ENCODE results near the gene DYNLL2.
A peak's percentile ranks its signal among the peaks of the same experiment; 100 is the strongest.
"Not testable (repeated sequence)": the region's sequence is repeated elsewhere in the genome, so short reads cannot be mapped to it uniquely, and the experiment has no call there.

Gene DYNLL2

DNA sequence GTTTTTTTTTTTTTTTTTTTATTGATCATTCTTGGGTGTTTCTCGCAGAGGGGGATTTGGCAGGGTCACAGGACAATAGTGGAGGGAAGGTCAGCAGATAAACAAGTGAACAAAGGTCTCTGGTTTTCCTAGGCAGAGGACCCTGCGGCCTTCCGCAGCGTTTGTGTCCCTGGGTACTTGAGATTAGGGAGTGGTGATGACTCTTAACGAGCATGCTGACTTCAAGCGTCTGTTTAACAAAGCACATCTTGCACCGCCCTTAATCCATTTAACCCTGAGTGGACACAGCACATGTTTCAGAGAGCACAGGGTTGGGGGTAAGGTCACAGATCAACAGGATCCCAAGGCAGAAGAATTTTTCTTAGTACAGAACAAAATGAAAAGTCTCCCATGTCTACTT is 10.0 kb upstream of the DYNLL2 start:
- DNase-seq (ENCODE audit: low spot score): not testable (repeated sequence)

DNA sequence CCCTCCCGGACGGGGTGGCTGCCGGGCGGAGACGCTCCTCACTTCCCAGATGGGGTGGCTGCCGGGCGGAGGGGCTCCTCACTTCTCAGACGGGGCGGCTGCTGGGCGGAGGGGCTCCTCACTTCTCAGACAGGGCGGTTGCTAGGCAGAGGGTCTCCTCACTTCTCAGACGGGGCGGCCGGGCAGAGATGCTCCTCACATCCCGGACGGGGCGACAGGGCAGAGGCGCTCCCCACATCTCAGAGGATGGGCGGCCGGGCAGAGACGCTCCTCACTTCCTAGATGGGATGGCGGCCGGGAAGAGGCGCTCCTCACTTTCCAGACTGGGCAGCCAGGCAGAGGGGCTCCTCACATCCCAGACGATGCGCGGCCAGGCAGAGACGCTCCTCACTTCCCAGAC is 8.8 kb upstream of the DYNLL2 start:
- not testable (repeated sequence) for DNase-seq (ENCODE audit: low spot score)

DNA sequence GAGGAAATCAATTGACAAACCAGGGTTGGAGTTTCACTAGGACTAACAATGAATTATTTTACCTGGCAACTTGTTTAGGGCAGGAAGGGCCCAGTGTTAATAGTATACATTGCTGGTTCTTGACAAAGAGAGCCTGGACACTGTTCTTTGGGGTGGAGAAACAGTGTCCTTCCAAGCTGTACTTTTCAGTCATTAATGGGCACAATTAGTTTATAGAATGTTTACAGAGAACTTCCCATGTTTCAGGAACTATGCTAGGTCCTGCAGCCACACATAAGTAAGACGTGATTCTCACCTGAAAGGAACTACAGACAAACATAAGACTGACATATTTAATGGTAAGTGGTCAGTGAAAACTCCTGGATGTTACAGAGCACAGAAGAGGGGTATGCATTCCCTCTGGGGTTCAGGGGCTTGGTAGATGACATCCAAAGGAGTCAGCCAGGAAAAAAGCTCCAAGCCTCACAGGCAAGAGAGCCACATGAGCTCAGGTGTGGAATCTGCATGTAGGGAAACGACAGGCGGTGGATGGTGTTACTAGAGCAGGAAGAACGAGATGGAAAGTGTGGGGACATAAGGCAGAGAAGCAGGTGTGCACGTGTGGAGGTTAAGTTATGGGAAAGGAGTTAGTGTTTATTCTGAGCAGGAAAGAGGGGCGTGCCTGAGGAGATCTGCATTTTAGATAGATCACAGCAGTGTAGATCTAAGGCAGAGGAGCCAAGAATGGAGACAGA is 3.8 kb upstream of the DYNLL2 start:
- no peak for DNase-seq (ENCODE audit: low spot score)

DNA sequence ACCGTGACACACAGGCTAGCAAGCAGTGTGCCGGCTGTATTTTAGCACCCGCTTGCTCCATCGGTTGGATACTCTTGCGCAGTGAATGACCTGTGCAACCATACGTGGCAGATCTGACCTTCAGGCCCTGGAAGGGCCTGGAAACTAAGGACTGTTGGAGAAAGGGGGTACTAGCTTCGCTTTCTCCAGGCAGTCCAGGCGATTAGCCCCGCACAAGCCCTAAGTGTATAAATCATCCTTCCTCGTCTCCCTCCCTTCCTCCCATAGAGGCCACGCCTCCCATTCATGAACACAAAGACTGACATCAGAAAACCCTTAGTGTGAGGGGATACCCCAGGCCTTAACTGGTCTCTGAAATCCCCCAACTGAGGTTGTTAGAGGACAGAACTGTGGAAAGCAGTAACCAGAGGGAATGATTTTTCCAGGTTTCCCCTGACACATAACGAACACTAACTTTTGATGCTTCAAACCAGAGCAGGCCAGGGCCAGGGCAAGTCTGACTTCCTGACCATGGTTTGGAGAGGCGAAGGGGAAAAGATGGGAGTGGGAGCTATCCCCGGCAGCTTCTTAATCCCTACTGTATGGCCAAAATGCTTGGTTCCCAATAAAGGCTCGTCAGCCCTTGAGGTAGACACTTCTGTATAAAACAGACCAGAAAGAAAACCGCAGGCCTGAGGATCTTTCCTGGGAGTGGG is 1.4 kb upstream of the DYNLL2 start:
- DNase-seq (ENCODE audit: low spot score): no peak

DNA sequence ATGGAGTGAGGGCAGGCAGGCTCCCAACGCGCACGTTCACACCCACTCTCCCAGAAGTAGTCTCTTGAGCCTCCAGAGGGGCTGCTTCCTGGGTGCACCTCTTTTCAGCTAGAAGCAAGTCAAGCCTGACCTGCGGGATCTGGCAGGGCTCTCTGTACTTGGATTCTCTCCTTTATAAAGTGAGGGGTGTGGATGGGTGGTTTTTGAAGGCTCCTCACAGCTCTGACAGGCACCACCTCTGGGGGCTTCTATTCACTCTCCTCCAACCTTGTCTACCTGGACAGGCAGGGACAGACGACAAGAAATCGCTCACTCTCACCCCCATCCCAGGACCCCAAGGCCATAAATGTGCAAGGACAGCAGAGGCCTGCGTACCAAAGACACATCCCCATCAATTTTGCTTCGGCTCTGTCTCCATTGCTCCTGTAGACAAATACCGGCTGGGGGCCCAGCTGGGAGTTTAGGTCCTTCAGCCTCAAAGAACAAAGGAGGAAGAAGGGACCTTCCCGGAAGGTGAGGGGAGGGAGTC is 814 bp upstream of the DYNLL2 start:
- no peak for DNase-seq (ENCODE audit: low spot score)

DNA sequence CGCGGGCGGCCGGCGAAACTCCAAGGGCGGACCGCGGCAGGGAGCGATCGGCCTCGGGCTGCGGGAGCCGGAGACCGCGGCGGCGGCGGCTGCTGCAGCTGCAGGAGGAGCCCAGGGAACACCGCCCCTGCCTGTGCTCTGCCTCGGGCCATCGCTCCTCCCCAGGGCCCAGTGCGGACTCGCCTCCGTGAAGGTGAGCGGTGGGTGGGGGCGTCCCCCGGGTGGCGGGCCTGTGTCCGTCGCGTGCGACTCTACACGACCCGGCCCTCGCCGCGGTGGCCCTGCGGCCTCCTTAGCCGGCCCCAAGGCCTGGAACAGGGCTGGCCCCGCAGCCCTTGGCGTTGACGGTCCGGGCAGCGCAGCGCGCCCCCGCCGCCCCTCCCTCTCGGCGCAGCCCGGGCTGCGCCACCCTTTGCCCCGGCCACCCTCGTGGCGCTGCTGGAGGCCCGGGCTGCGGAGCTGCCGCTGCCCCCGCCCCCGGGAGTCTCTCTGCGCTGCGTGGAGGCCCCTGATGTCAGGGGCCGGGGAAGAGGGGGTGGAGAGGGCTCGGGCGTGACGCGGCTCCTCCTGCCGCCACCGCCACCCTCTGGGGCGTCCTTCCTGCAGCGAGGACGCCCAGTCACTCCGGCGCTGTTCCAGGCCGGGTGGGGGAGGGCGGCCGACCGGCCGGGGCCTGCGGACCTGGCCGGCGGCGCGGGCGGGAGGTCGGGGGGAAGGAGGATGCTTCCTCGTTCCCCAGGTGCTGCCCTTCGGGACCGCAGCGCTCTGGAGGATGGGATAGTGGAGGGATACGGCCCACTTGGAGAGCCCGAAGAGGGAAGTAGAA is 485 bp downstream of the DYNLL2 start:
- DNase-seq (ENCODE audit: low spot score): peak; percentile 58

DNA sequence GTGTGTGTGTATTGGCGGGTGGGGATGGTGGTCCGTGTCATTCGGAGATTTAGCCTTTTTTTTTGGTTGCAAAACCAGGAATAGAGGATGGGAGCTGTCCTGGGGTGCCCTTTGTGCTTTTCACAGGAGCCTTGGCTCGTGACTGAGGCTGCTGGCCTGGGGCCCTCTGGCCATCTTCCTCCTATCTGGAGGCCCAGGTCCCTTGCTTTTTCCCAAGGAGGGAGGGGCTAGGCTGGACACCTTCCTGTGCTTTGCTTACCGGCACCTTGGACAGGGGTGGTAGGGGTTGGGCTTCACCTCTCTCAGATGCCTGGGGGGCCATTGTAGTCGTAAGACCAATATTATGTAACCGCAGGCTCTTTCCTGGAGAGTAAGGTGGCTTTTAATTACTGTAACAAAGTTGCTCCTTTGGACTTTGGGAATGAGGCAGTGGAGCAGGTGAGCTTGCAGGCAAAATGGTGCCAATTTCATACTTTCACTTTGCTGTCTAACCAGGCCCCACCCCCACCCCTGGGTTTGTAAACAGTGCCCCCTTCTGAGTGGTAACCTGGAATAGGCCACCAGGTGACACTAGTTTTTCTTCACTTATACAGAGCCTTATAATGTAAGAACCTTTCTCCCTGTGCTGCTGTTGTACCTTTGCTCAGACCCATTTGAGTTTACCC is 1.2 kb downstream of the DYNLL2 start:
- DNase-seq (ENCODE audit: low spot score): peak; percentile 52

DNA sequence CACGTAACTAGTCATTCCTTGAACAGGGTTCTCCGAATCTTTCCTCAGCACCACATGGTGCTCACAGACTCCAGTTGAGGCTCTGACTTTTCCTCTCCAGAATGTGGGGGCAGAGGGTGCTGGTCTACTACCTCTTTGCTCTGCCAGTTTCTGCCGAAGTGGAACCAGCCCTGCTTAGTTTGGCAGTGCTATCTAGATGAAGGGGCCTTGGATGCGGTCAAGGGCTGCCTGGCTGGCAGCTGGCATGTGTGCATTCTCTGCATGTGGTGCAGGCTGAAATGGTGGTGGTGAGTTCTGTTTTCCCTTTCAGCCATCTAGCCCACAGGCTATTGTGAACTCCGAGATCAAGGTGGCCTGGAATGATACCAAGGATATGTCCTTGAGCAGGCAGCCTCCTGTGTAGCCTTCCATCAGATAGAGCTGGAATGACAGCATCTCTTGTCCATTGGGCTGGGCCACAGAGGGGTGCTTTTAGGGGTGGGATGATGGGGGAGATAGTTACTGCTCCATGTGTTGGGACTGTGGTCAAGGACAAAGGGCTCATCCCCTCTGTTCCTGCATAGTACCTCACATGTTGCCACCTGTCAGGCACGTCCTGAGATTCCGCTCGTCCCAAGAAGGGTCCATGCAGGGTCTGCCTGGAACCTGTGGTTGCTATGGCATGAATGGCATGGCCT is 2.0 kb downstream of the DYNLL2 start:
- DNase-seq (ENCODE audit: low spot score): no peak

DNA sequence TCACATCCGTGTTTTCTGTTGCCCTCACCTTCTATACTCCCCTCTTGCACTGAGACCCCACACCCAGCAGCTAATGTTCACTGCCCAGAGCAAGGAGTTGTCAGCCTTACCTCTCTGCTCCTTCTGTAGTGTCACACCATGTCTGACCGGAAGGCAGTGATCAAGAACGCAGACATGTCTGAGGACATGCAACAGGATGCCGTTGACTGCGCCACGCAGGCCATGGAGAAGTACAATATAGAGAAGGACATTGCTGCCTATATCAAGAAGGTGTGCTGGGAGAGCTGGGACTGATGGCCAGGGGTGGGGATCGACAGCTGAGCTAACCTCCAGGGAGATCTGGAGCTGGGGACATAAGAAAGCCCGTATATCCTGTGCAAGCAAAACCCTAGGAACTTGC is 3.7 kb downstream of the DYNLL2 start:
- no peak for DNase-seq (ENCODE audit: low spot score)

DNA sequence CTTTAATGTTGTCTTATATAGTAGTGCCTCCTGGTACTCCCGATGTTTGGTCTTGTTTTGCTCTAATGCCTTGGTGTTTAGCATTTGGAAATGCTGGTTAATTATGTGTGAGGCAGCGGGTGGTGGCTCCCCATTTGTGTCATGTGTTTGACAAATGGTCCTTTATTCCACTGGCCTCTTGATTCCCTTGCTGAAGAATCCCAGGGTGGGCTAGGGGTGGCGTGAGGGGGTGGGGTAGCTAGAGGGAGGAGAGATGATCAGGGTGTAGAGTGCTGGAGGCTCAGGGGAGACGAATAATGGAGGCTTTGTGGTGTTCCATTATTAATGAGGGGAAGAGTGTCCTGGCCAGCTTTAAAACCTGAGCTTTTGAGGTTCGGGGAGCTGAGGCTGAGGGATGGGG is 5.4 kb downstream of the DYNLL2 start:
- DNase-seq (ENCODE audit: low spot score): no peak

DNA sequence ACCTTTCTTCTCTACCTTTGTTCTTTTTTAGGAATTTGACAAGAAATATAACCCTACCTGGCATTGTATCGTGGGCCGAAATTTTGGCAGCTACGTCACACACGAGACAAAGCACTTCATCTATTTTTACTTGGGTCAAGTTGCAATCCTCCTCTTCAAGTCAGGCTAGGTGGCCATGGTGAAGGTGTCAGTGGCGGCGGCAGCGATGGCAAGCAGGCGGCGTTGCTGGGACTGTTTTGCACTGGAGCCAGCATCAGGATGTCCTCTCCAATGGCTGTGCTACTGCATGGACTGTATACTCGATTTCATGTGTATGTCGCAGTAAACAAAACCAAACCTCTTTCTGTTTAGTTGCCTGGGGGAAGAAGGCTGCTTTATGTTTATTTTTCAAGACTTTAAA is 5.9 kb downstream of the DYNLL2 start:
- no peak for DNase-seq (ENCODE audit: low spot score)

DNA sequence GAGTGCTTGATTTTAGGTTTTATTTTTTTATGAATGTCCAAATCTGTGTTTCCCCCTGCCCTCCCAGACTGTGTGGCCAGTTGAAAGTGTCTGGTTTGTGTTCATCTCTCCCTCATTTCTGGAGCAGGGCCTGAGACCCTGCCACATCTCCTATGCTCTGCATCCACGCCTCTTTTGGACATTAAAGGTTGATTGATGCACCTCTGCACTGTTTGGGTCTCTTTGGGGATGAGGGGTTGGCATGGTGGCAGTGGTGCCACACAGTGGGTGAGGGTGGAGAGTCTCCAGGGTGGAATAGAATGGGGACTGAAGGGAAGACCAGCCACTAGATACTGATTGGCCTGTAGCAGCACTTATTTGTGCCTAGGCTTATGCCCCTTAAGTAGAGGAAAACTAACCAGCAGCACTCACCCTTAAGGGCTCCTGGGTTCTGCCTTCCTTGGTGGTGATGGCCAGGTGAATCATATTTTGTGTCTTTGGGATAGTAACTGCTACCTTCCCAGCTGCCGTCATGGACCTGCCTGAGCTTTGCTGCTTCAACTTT is 7.9 kb downstream of the DYNLL2 start:
- DNase-seq (ENCODE audit: low spot score): no peak

DNA sequence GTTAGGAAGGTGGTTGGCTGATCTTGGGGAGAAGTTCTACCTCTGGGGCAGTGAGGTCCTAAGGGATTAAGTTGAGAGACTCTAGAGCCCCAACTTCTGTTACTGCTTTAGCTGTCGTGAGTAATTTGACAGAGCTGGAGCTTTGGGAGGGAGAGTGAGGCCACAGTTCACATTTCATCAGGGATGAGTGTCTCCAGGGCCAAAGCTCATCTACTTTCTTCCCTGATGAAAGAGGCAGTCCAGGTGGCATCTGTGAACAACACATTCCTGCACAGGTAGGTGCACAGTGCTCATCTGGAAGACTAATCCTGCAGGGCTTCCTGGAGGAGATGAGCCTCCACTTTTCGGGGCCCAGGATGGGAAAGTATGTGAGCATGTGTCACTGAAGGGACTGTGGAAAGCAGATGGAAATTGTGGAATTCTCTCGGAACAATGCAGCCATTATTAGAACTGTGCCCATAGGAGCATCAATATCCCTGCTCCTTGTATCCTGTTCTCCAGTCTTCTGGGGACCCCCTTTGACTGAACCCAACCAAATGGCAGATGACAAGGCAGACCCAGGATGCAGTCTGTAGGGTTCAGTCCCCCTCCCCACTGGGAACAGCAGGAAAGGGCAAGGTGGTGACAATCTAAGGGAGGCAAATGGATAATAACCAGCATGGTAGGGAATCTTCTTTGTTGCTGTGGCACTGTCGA is 9.0 kb downstream of the DYNLL2 start:
- no peak for DNase-seq (ENCODE audit: low spot score)

DNA sequence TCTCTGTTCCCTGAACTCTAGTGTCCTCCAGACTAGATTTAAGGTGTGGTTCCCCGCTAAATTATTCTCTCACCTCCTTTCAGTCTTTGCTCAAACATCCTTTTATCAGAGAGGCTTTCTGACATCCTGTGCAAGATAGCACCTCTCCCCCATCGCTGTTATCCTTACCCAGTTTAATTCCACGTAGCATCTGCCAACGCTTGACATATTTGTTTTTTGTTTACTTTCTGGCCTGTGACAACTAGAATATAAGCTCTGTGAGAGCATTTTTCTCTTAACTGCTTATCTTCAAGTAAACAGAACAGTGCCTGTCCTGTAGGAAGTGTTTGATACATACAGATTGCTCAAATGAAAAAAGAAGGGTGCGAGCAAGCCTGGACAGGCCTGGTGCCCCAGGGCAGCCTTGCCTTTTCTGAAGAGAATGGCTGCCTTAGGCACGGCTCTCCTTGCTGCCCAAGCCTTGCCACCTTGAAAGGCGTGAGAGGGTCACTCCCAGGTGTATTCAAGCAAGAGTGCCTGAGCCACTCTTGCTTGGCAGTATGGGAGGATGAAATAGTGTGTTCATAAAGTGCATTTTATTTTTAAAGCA is 9.7 kb downstream of the DYNLL2 start:
- DNase-seq (ENCODE audit: low spot score): no peak

DNA sequence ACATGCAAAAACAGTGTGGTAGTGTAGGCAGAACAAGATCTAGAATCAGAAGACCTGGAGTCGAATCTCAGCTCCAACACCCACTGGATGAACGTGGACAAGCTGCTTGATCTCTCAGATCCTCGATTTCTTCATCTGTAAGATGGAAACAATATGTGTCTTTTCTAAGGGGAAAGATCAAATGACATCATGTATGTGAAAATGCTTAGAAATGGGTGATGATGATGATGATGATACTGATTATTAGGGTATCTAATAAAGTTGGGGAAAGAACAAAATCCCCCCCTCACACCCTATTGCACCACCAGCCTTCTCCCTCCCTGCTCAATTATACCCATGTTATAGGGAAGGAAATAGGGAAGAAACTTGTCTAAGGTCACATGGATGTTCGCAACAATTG is 10.9 kb downstream of the DYNLL2 start:
- DNase-seq (ENCODE audit: low spot score): no peak

DNA sequence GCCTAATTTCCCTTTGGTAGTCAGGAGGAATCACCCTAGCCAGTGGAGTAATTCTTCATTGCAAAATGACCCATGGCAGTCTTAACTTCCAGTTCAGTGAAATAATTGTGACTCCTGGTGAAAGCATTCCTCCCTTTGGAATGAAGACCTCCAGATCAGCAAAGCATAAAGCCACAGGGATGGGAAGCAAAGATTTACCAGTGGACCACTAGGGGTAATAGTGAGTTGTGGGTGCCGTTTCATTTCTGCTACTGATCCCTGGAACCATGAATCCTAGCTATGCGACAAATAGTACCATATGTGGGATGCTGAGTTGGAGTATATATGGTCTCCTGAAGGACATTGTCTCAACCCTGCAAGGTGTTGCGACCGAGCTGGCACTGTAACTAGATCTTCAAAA is 13.7 kb downstream of the DYNLL2 start:
- no peak for DNase-seq (ENCODE audit: low spot score)

DNA sequence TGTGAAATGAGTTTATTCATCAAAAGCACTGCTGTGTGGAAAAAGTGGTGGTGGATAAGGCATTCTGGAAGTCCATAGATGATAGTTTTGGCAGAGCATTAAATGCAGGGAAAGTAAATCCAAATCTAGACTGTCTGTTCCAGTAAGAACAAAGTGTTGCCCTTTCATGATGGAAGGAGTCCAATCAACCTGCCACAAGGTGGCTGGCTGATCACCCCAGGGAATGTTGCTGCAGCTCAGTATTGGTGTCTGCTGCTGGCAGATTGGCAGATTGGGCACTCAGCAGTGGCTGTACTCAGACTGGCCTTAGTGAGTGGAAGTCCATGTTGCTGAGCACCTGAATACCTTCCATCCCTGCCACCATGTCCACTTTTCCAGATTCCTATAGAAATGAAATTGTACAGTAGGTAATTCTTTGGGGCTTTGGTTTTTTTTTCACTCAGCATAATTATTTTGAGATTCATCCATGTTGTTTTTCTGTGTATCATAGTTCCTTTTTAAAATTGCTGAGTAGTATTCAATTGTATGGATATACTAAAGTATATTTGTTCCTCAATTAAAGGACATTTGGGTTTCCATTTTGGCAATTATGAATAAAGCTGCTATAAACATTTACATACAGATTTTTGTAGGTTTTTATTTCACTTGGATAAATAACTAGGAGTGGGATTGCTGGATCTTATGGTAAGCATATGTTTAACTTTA is 14.3 kb downstream of the DYNLL2 start:
- DNase-seq (ENCODE audit: low spot score): no peak

DNA sequence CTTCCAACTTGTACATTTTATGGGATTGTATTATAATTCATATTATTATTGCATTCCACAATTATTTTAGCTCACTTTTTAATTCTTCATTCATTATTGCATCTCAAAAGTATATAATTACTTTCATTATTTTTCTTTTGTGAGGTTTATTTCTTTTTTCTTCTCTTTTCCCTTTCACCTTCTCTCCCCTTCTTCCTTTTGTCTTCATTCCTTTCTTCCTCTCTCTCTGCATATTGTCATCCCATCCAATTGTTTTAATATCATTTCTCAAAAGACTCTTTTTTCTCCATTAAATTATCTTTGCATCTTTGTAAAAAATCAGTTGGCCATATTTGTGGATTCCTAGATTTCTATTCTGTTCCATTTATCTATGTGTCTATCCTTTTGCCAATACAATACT is 17.3 kb downstream of the DYNLL2 start:
- no peak for DNase-seq (ENCODE audit: low spot score)

DNA sequence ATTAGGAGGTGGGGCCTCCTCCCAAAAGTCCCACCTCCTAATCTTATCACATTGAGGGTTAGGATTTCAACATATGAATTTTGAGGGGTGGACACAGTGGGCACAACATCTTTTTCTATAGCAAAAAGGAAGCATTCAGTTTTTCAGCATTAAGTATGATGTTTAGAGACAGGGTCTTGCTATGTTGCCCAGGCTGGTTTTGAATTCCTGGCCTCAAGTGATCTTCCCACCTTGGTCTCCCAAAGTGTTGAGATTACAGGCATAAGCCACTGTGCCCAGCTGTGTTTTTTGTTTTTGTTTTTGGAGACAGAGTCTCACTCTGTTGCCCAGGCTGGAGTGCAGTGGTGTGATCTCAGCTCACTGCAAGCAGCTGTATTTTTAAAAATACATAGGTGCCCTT is 18.7 kb downstream of the DYNLL2 start:
- not testable (repeated sequence) for DNase-seq (ENCODE audit: low spot score)

DNA sequence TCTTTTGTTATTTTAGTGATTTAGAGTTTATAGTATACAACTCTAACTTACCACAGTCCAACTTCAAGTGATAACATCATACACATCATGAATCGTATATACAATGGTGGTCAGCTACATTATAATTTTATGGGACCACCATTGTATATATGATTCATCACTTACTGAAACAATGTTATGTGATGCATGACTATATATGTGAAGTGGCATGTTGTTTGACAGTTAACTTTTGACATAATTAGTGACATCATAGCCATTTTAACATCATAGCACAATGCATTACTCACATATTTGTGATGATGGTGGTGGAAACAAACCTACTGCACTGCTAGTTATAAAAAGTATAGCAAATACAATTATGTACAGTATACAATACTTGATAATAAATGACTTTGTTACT is 21.9 kb downstream of the DYNLL2 start:
- DNase-seq (ENCODE audit: low spot score): no peak

All from CD4-positive, alpha-beta T cell treated with Interleukin-15 for 4 hours (primary cell).